Astrocyte (in vitro differentiated cells and primary cell): ENCODE data around the gene DSP. TPM values are rescaled to one million over a fixed set of nuclear protein-coding genes. Genes with fewer than 3 reads are reported as not detected.
A peak's percentile ranks its signal among the peaks of the same experiment; 100 is the strongest.

ENCODE experiments used
- DNase-seq: peaks from one replicate; pipeline ENCODE4 v3.0.0-alpha.2; 2010; ENCODE audit warnings: low read depth
- FAIRE-seq: peaks from 2 replicates; lab custom pipeline; 2011; peaks lifted over from hg19 to GRCh38; lab: Jason Lieb, UNC
- H2AFZ ChIP-seq: 2 replicates; pipeline ENCODE4 v1.6.0; 2012; ENCODE audit warnings: low read depth, low read length, inconsistent platforms
- H3K27ac ChIP-seq: 2 replicates; pipeline ENCODE4 v1.5.1; 2011; ENCODE audit warnings: low read depth, low read length, inconsistent platforms
- H3K27me3 ChIP-seq: 2 replicates; pipeline ENCODE4 v1.6.0; 2011; ENCODE audit warnings: low read length, inconsistent platforms; ENCODE audit not compliant: insufficient read depth
- H3K36me3 ChIP-seq: 2 replicates; pipeline ENCODE4 v1.5.1; 2011; ENCODE audit warnings: low read length, inconsistent platforms; ENCODE audit not compliant: insufficient read depth
- H3K4me1 ChIP-seq: 2 replicates; pipeline ENCODE4 v1.5.1; 2011; ENCODE audit warnings: low read length, inconsistent platforms; ENCODE audit not compliant: insufficient read depth
- H3K4me2 ChIP-seq: 2 replicates; pipeline ENCODE4 v1.6.0; 2012; ENCODE audit warnings: low read length, inconsistent platforms
- H3K4me3 ChIP-seq: 2 replicates; pipeline ENCODE4 v1.5.1; 2011; ENCODE audit warnings: low read depth, mild to moderate bottlenecking, low read length, inconsistent platforms; ENCODE audit not compliant: insufficient read depth
- H3K79me2 ChIP-seq: 2 replicates; pipeline ENCODE4 v1.6.0; 2012; ENCODE audit warnings: mild to moderate bottlenecking, low read length, inconsistent platforms; ENCODE audit not compliant: insufficient read depth
- H3K9ac ChIP-seq: 2 replicates; pipeline ENCODE4 v1.6.0; 2012; ENCODE audit warnings: mild to moderate bottlenecking, low read length, inconsistent platforms
- H3K9me3 ChIP-seq: 2 replicates; pipeline ENCODE4 v1.5.1; 2012; ENCODE audit warnings: low read depth, mild to moderate bottlenecking, low read length, inconsistent platforms; ENCODE audit not compliant: insufficient read depth
- H4K20me1 ChIP-seq: 2 replicates; pipeline ENCODE4 v1.6.0; 2012; ENCODE audit warnings: low read length, inconsistent platforms; ENCODE audit not compliant: insufficient read depth
- H3K27ac Mint-ChIP-seq: one replicate; pipeline ENCODE4 v1.8.0; 2021; ENCODE audit warnings: mild to moderate bottlenecking, mixed read lengths; ENCODE audit not compliant: unreplicated experiment
- H3K27me3 Mint-ChIP-seq: one replicate; pipeline ENCODE4 v1.8.0; 2021; ENCODE audit warnings: low read depth, mixed read lengths; ENCODE audit not compliant: unreplicated experiment
- H3K36me3 Mint-ChIP-seq: one replicate; pipeline ENCODE4 v1.8.0; 2021; ENCODE audit warnings: low read depth, mixed read lengths; ENCODE audit not compliant: unreplicated experiment
- H3K4me1 Mint-ChIP-seq: one replicate; pipeline ENCODE4 v1.8.0; 2021; ENCODE audit warnings: low read depth, mixed read lengths; ENCODE audit not compliant: unreplicated experiment
- H3K4me3 Mint-ChIP-seq: one replicate; pipeline ENCODE4 v1.8.0; 2021; ENCODE audit warnings: mild to moderate bottlenecking, moderate library complexity, mixed read lengths; ENCODE audit not compliant: unreplicated experiment
- H3K9me3 Mint-ChIP-seq: one replicate; pipeline ENCODE4 v1.8.0; 2021; ENCODE audit warnings: mild to moderate bottlenecking, mixed read lengths; ENCODE audit not compliant: unreplicated experiment
- EZH2 ChIP-seq: IDR thresholded peaks from 2 replicates; pipeline ENCODE4 v1.6.1; 2012; ENCODE audit warnings: mild to moderate bottlenecking, low read length, inconsistent platforms; ENCODE audit not compliant: insufficient read depth
- total RNA-seq: library from RNA; stranded (reverse); gene quantifications from 2 replicates; pipeline ENCODE4 v1.2.1, GENCODE V29; 2021
- TF ChIP-seq, protein P1 (sequence below): IDR thresholded peaks from 2 replicates; pipeline ENCODE4 v1.5.1; 2011; ENCODE audit warnings: low read depth, mild to moderate bottlenecking, inconsistent platforms, low read length, moderate library complexity; ENCODE audit not compliant: insufficient read depth

Gene DSP
- total RNA-seq, 1 donor from 2014 or later, result 468 TPM

DNA sequence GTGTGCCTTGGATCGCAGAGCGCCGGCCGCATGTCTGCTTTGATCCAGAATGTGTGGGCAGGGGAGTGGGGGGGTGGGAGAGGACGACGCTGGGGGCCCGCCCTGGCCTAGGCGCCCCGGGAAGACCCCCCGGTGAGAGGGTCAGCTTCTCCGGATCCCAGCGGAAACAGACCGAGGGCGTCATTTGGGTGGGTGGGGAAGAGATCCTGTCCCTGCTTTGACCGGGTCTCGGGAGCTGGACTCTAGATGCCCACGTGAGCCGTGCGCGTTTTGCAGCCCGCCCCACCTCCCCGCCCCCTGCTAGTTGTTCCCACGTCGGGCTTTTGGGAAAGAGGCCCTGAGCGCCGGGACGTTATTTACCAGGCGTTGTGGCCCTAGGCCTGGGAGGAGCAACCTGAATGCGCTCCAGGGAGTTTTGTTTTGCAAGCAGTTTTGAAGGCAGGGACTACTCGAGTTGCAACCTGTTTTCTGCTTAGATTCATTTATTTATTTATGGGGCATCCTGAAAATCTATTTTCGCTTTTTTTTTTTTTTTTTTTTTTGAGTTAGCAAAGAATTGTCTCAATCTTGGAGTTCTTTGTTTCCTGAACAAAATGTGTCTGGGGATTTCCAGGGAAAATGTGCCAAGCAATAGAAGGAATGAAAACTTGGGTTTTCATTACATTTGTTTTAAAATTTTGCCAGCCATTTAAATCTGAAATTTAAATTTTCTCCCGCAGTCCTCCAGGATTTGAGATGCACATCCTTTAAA, 1.6 kb downstream of the DSP start:
- Mint-ChIP-seq H3K4me3 (peak overlapping the region; percentile 96), H3K9me3 (no peaks in the 10 kb centered on the region), H3K4me1 (peaks cover 31% of the 10 kb centered on the region), H3K27me3 (no peaks in the 10 kb centered on the region), H3K36me3 (peaks cover 22% of the 10 kb centered on the region), H3K27ac (peak overlapping the region; percentile 83)
- H3K36me3 ChIP-seq, result no peaks in the 10 kb centered on the region
- FAIRE-seq (no peak), DNase-seq (peak; percentile 26)
- H3K4me3 ChIP-seq, result peak overlapping the region; percentile 72
- no peaks in the 10 kb centered on the region for H3K9me3 ChIP-seq
- peak overlapping the region; percentile 90 for H3K27ac ChIP-seq
- peaks cover 15% of the 10 kb centered on the region for H4K20me1 ChIP-seq
- H3K79me2 ChIP-seq, result peaks cover 74% of the 10 kb centered on the region
- H3K4me2 ChIP-seq, result peak overlapping the region; percentile 91
- H2AFZ ChIP-seq, result peak overlapping the region; percentile 79
- H3K27me3 ChIP-seq, result peaks cover 2% of the 10 kb centered on the region
- H3K4me1 ChIP-seq, result peaks cover 13% of the 10 kb centered on the region
- peak overlapping the region; percentile 93 for H3K9ac ChIP-seq
- TF ChIP-seq EZH2, result no peak
- TF ChIP-seq, protein P1, sequence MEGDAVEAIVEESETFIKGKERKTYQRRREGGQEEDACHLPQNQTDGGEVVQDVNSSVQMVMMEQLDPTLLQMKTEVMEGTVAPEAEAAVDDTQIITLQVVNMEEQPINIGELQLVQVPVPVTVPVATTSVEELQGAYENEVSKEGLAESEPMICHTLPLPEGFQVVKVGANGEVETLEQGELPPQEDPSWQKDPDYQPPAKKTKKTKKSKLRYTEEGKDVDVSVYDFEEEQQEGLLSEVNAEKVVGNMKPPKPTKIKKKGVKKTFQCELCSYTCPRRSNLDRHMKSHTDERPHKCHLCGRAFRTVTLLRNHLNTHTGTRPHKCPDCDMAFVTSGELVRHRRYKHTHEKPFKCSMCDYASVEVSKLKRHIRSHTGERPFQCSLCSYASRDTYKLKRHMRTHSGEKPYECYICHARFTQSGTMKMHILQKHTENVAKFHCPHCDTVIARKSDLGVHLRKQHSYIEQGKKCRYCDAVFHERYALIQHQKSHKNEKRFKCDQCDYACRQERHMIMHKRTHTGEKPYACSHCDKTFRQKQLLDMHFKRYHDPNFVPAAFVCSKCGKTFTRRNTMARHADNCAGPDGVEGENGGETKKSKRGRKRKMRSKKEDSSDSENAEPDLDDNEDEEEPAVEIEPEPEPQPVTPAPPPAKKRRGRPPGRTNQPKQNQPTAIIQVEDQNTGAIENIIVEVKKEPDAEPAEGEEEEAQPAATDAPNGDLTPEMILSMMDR, result no peak

DNA sequence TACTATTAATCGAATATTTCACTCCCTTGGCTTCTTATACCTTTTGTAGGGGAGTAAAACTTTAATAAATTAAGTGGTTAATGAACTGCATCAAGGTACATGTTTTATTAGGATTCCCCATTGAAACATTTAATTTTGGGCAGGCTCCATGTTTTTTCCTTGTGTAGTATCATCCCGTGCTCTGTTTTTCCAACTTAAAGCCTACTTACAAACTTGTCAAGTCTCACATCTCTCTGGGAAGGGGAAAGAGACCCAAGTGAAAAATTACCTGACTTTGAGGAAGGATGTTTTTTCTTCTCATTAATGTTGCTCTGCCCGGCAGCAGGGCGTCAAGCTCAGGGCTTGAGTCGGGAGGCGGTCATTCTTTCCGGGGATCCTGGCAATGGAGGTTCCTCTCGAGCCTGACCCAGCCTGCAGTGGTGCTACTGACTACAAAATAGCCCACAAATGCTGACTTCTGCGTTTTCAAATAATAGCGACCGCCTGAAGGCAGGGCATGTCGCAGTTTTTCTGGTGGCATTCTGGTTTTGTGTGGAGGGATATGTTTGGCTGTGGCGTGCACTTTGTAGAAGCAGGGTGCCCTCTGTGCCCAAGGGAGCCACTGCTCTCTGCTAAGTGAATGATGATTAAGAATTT, 2.4 kb downstream of the DSP start:
- H4K20me1 ChIP-seq, result peaks cover 15% of the 10 kb centered on the region
- Mint-ChIP-seq H3K27me3 (no peaks in the 10 kb centered on the region), H3K27ac (peak overlapping the region; percentile 96), H3K36me3 (peaks cover 27% of the 10 kb centered on the region), H3K4me3 (peak overlapping the region; percentile 96), H3K4me1 (peaks cover 31% of the 10 kb centered on the region), H3K9me3 (no peaks in the 10 kb centered on the region)
- H3K36me3 ChIP-seq, result peaks cover 5% of the 10 kb centered on the region
- peaks cover 83% of the 10 kb centered on the region for H3K79me2 ChIP-seq
- no peaks in the 10 kb centered on the region for H3K9me3 ChIP-seq
- H3K4me2 ChIP-seq, result peak overlapping the region; percentile 91
- no peak overlapping the region for H2AFZ ChIP-seq
- TF ChIP-seq EZH2, result no peak
- TF ChIP-seq, protein P1, result no peak
- FAIRE-seq (no peak), DNase-seq (no peak)
- H3K27ac ChIP-seq, result peak overlapping the region; percentile 90
- H3K4me1 ChIP-seq, result peaks cover 13% of the 10 kb centered on the region
- H3K27me3 ChIP-seq, result peaks cover 2% of the 10 kb centered on the region
- H3K4me3 ChIP-seq, result peak overlapping the region; percentile 72
- peak overlapping the region; percentile 93 for H3K9ac ChIP-seq
